ENCODE data around the gene EGR1. TPM values are rescaled to one million over a fixed set of nuclear protein-coding genes. Genes with fewer than 3 reads are reported as not detected.

The EGR1 gene
- polyA plus RNA-seq, 1 of the 3 experiments (the other 2 are of a cell fraction) = 48.0 TPM

DNA sequence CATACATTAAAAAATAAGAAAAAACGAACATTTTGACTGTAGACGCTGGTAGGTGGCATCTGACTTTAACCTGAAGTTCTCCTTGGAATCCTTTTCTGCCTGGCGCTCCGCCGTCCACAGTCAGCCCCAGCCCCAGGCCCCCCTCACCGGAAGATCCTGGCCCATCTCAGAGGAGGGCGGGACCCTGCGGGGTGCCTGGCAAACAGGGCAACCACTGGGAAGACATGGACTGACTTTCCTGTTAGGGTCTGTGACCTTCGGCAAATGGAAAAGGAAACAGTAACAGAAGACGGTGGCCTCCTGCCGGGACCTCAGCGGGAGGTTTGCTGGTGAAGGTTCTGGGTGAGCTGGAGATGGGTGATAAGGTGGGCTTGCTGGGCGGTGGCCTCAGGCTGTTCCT, 11.7 kb upstream of the EGR1 start (continued):
- TF ChIP-seq, protein P1, sequence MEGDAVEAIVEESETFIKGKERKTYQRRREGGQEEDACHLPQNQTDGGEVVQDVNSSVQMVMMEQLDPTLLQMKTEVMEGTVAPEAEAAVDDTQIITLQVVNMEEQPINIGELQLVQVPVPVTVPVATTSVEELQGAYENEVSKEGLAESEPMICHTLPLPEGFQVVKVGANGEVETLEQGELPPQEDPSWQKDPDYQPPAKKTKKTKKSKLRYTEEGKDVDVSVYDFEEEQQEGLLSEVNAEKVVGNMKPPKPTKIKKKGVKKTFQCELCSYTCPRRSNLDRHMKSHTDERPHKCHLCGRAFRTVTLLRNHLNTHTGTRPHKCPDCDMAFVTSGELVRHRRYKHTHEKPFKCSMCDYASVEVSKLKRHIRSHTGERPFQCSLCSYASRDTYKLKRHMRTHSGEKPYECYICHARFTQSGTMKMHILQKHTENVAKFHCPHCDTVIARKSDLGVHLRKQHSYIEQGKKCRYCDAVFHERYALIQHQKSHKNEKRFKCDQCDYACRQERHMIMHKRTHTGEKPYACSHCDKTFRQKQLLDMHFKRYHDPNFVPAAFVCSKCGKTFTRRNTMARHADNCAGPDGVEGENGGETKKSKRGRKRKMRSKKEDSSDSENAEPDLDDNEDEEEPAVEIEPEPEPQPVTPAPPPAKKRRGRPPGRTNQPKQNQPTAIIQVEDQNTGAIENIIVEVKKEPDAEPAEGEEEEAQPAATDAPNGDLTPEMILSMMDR (IDR thresholded peaks at IDR 0.05) = no peak
- TF ChIP-seq, protein P2, sequence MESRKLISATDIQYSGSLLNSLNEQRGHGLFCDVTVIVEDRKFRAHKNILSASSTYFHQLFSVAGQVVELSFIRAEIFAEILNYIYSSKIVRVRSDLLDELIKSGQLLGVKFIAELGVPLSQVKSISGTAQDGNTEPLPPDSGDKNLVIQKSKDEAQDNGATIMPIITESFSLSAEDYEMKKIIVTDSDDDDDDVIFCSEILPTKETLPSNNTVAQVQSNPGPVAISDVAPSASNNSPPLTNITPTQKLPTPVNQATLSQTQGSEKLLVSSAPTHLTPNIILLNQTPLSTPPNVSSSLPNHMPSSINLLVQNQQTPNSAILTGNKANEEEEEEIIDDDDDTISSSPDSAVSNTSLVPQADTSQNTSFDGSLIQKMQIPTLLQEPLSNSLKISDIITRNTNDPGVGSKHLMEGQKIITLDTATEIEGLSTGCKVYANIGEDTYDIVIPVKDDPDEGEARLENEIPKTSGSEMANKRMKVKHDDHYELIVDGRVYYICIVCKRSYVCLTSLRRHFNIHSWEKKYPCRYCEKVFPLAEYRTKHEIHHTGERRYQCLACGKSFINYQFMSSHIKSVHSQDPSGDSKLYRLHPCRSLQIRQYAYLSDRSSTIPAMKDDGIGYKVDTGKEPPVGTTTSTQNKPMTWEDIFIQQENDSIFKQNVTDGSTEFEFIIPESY (IDR thresholded peaks at IDR 0.05; ENCODE audit: borderline replicate concordance, low read depth) = no peak
- no peak for TF ChIP-seq SIN3A (IDR thresholded peaks at IDR 0.05; ENCODE audit: borderline replicate concordance, low read depth, low read length)
- TF ChIP-seq ELF1 (IDR thresholded peaks at IDR 0.05) = no peak

DNA sequence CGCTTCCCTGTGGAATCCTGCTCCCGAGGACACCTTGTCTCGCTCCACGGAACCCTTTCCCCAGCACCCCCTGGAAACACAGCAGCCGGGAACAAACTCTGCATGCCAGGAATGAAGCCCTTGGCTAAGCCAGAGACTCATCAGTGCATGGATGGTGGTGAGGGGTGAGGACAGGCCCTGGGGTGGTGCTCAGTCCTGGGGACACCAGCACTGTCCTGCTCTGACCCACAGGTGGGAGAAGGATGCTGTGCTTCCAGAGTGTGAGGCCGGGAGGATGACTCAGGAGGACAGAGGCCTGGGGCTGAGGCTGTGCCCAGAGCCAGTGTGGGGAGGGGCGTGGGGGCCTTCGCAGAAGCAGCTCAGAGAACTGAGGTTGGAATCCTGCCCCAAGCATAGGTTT, 11.2 kb upstream of the EGR1 start:
- Histone ChIP-seq H3K9me3 (no peaks in the 10 kb centered on the region), H3K9ac (no peak overlapping the region), H3K9me2 (no peaks in the 10 kb centered on the region), H3K27me3 (ENCODE audit: insufficient read depth) (no peaks in the 10 kb centered on the region), H3K4me3 (ENCODE audit: low read depth in 2 of 2, low read length in 1 of 2) (no peak overlapping the region), H2AFZ (ENCODE audit: low read depth) (no peak overlapping the region), H4K20me1 (ENCODE audit: insufficient read depth) (no peaks in the 10 kb centered on the region), H3K79me2 (ENCODE audit: insufficient read depth) (no peaks in the 10 kb centered on the region), H3K36me3 (replicated peaks in 1 of 2; ENCODE audit: control insufficient read depth in 1 of 2, insufficient read depth in 2 of 2, low read length in 1 of 2) (no peaks in the 10 kb centered on the region), H3K4me1 (ENCODE audit: control insufficient read depth in 1 of 2, insufficient read depth in 2 of 2, low read depth in 1 of 2, low read length in 1 of 2) (peaks cover 6 to 11% of the 10 kb centered on the region in 2 experiments; a peak in 3 of 4 replicates), H3F3A (replicated peaks; ENCODE audit: insufficient read depth) (no peaks in the 10 kb centered on the region), H3K4me2 (no peak overlapping the region), H3K27ac (ENCODE audit: low read depth in 2 of 2, low read length in 1 of 2) (no peak overlapping the region)
- DNase-seq = no peak
- WGBS (ENCODE audit: low lambda C conversion rate) = 62% methylated on average over 4 of the region's 8 CpGs
- TF ChIP-seq RAD21 (IDR thresholded peaks at IDR 0.05; ENCODE audit: low read length) (no peak), NRF1 (IDR thresholded peaks at IDR 0.05; ENCODE audit: low read depth, low read length) (no peak), EP300 (IDR thresholded peaks at IDR 0.05; ENCODE audit: borderline replicate concordance in 1 of 2, low read depth in 1 of 2, low read length in 1 of 2) (no peak), POLR2AphosphoS5 (IDR thresholded peaks at IDR 0.05; ENCODE audit: low read depth, low read length) (no peak), NFIC (IDR thresholded peaks at IDR 0.05; ENCODE audit: borderline replicate concordance) (no peak), FOXJ3 (CRISPR knock-in tag; IDR thresholded peaks at IDR 0.05) (no peak)
- TF ChIP-seq, protein P1 (IDR thresholded peaks at IDR 0.05) = no peak
- TF ChIP-seq, protein P3, sequence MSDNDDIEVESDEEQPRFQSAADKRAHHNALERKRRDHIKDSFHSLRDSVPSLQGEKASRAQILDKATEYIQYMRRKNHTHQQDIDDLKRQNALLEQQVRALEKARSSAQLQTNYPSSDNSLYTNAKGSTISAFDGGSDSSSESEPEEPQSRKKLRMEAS (IDR thresholded peaks at IDR 0.05; ENCODE audit: low read depth) = no peak
- TF ChIP-seq, protein P4, sequence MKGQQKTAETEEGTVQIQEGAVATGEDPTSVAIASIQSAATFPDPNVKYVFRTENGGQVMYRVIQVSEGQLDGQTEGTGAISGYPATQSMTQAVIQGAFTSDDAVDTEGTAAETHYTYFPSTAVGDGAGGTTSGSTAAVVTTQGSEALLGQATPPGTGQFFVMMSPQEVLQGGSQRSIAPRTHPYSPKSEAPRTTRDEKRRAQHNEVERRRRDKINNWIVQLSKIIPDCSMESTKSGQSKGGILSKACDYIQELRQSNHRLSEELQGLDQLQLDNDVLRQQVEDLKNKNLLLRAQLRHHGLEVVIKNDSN (IDR thresholded peaks at IDR 0.05; ENCODE audit: borderline replicate concordance, low read depth) = no peak
- ChIA-PET POLR2A (no interaction called here), CTCF (interaction anchor here (2.0 to 4.7 kb wide), 2 partner anchors 10 to 49 kb away, joined by 14 to 51 read pairs; no protein-coding TSS in a partner anchor)
